AG09319 (cell line): ENCODE data around the gene FGD3.

Experiments used
- DNase-seq: peaks from one replicate; pipeline ENCODE4 v3.0.0-alpha.2; 2010; ENCODE audit warnings: low read depth; ENCODE audit errors: extremely low read depth
- CTCF ChIP-seq: IDR thresholded peaks from 2 replicates; pipeline ENCODE4 v1.5.1; 2011; ENCODE audit warnings: low read depth, mild to moderate bottlenecking, inconsistent platforms, low read length, moderate library complexity

The FGD3 gene

DNA sequence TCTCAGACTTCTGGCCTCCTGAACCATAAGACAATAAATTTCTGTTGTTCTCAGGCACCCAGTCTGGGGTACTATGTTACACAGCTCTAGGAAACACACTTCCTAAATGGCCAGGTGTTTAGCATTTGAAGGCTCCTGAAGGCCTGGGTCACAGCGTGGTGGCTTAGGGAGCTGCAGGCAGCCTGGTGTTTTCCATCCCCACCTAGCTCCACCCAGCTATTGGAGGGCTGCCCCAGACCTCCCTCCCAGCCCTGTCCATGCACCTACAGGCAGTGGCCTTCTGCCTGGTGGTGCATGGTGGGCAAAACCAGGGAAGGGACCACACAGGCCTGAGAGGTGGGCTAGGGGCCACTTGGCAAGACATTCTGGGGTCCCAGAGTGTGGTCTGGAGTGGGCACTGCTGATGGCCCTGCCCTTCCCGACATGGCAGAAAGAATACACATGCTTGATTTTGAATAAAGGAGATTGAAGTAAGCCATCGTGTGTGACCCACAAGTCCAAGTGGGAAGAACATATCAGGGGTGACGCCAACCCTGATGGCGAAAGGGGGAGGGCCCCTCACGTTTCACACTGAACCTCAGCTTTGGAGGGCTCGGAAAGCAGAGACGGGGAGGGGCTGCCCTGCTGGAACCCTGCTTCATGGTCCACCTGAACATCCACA is 109.8 kb downstream of the FGD3 start:
- no peak for TF ChIP-seq CTCF
- DNase-seq, result no peak

DNA sequence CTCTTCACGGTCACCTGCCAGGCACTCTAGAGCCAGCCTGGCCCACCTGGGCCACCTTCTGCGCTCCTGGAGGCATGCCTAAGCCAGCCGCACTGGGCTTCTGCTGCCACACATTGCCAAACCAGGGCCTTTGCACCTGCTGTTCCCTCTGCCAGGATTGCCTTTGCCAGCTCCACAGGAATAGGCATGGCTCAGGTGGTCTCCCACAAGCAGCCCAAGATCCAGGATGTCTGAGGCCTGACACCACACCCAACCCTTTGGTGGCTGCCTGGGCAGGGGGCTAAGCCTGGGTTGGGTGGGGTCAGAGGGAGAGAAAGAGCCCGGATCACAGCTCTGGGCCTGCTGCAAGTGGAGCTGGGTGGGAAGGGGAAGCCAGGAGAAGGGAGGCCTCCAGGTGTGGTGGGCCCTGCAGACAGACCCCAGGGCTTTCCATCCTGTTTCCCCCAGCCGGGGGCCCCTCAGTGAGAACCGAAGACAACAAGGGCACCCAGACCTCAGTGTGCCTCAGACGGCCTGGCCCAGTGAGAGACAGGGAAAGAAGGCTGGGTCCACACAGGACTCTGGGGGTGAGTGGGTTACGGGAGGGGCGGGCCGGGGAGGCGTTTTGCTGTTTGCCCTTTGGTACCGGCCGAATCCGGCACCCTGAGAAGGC is 110.5 kb downstream of the FGD3 start:
- TF ChIP-seq CTCF, result no peak

GRCh38 chr9:93058355-93059010 is 111.2 kb downstream of the FGD3 start, which contains the start of gene SUSD3:
Gene SUSD3, plus strand, starts transcription at chr9:93058701. Its CDS starts 42 bp downstream, at chr9:93058743.
- TF ChIP-seq CTCF, result no peak
- DNase-seq, result no peak

More for the DNA sequence above, 110.5 kb downstream of the FGD3 start:
- DNase-seq, result no peak

GRCh38 chr9:93059011-93059714 is 111.8 kb downstream of the FGD3 start:
- DNase-seq, result no peak
- TF ChIP-seq CTCF, result no peak

GRCh38 chr9:93059715-93060578 is 112.6 kb downstream of the FGD3 start:
- no peak for TF ChIP-seq CTCF
- DNase-seq, result no peak

DNA sequence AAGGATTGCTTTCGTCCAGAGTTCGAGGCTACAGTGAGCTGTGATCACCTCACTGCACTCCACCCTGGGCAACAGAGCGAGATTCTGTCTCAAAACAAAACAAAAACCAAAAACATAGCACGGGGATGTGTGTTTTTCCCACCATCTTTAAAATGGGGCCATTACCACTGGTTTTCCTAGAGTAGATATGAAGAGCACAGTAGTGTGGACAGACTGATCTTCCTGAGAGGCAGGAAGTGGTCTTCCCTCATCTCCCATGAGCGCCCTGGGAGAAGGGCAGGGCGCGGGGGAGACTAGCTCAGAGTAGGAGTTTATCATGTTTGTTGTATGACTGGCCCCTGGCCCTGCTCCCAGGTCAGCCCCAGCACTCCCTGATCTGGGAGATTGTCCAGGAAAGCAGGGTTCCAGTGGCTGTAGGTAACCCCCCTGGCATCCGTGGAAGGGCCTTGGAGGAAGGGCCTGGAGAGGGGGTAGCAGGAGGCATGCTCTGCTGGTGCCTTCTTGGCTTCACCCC is 113.5 kb downstream of the FGD3 start:
- no peak for DNase-seq
- no peak for TF ChIP-seq CTCF
